Progenitor cell of endocrine pancreas (in vitro differentiated cells): ENCODE results near the gene ENO2. TPM values are rescaled to one million over a fixed set of nuclear protein-coding genes. Genes with fewer than 3 reads are reported as not detected.

Experiments
- DNase-seq: peaks from one replicate; pipeline ENCODE4 v3.0.0; 2021; ENCODE audit warnings: low spot score; ENCODE audit not compliant: unreplicated experiment
- H3K27ac Mint-ChIP-seq: 2 replicates; pipeline ENCODE4 v1.8.0; 2021; ENCODE audit warnings: mild to moderate bottlenecking, moderate library complexity, mixed read lengths
- H3K27me3 Mint-ChIP-seq: 2 replicates; pipeline ENCODE4 v1.8.0; 2021; ENCODE audit warnings: mixed read lengths
- H3K36me3 Mint-ChIP-seq: 2 replicates; pipeline ENCODE4 v1.8.0; 2022; ENCODE audit warnings: mixed read lengths; ENCODE audit not compliant: insufficient read depth
- H3K4me1 Mint-ChIP-seq: 2 replicates; pipeline ENCODE4 v1.8.0; 2021; ENCODE audit warnings: low read depth, mixed read lengths
- H3K4me3 Mint-ChIP-seq: 2 replicates; pipeline ENCODE4 v1.8.0; 2021; ENCODE audit warnings: low read depth, mild to moderate bottlenecking, moderate library complexity, mixed read lengths
- H3K9me3 Mint-ChIP-seq: 2 replicates; pipeline ENCODE4 v1.8.0; 2021; ENCODE audit warnings: low read depth, mixed read lengths
- CTCF ChIP-seq: fragments of 200-600 bp; sonication (generic); IDR thresholded peaks from one replicate; pipeline ENCODE4 v1.5.0; 2021; ENCODE audit warnings: antibody characterized with exemption, mild to moderate bottlenecking; ENCODE audit not compliant: unreplicated experiment
- total RNA-seq: library from RNA; stranded (reverse); gene quantifications from 2 replicates; pipeline ENCODE4 v1.2.1, GENCODE V29; 2021

ENO2 gene
- total RNA-seq, 1 donor from 2014 or later = 77.9 TPM

DNA sequence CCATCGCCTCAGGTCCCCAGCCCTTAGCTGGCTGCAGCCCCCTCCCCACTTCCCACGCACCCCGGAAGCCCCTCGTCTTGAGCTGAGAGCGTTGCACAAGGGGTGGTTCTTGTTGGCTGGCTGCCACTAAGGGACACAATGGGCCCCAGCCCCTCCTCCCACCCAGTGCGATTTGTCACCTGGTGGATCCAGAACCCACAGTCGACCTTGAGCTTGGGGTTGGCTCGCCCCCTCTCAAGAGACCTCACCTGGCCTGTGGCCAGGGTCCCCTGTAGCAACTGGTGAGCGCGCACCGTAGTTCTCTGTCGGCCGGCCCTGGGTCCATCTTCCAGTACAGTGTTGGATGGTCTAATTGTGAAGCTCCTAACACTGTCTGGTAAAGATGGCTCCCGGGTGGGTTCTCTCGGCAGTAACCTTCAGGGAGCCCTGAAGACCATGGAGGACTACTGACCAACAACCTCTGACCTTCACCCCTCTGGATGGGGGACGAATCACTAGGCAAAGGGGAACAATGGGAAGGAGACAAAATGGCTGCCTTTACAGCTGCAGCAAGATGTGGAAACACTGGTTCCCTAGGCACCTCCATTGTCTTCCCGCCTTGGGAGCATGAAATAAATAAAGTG, 49.5 kb downstream of the ENO2 start:
- DNase-seq = no peak
- H3K9me3 Mint-ChIP-seq = no peaks in the 10 kb centered on the region

GRCh38 chr12:6964605-6965025, 50.2 kb downstream of the ENO2 start:
- Mint-ChIP-seq H3K36me3 (peaks cover 22% of the 10 kb centered on the region), H3K4me1 (peaks cover 50% of the 10 kb centered on the region)

More for the DNA sequence above, 49.5 kb downstream of the ENO2 start:
- Mint-ChIP-seq H3K36me3 (peaks cover 22% of the 10 kb centered on the region), H3K4me1 (peaks cover 44% of the 10 kb centered on the region), H3K27me3 (no peaks in the 10 kb centered on the region), H3K4me3 (peak overlapping the region; percentile 97), H3K27ac (peak overlapping the region; percentile 99)
- no peak for TF ChIP-seq CTCF

GRCh38 chr12:6965026-6965661, 50.8 kb downstream of the ENO2 start:
- Mint-ChIP-seq H3K9me3 (no peaks in the 10 kb centered on the region), H3K27me3 (no peaks in the 10 kb centered on the region), H3K4me1 (peaks cover 53% of the 10 kb centered on the region), H3K36me3 (peaks cover 22% of the 10 kb centered on the region), H3K27ac (peak overlapping the region; percentile 99), H3K4me3 (peak overlapping the region; percentile 97)
- peak; percentile 96 for TF ChIP-seq CTCF
- peak; percentile 90 for DNase-seq

More at GRCh38 chr12:6964605-6965025, 50.2 kb downstream of the ENO2 start:
- TF ChIP-seq CTCF = no peak
- Mint-ChIP-seq H3K27ac (peak overlapping the region; percentile 99), H3K4me3 (peak overlapping the region; percentile 97), H3K9me3 (no peaks in the 10 kb centered on the region), H3K27me3 (no peaks in the 10 kb centered on the region)
- DNase-seq = no peak

GRCh38 chr12:6965714-6966113, 51.3 kb downstream of the ENO2 start:
- H3K4me3 Mint-ChIP-seq = peak overlapping the region; percentile 97
- no peak for TF ChIP-seq CTCF
- H3K27ac Mint-ChIP-seq = peak overlapping the region; percentile 99
- no peaks in the 10 kb centered on the region for H3K9me3 Mint-ChIP-seq
- peaks cover 53% of the 10 kb centered on the region for H3K4me1 Mint-ChIP-seq
- peaks cover 22% of the 10 kb centered on the region for H3K36me3 Mint-ChIP-seq
- no peak for DNase-seq
- no peaks in the 10 kb centered on the region for H3K27me3 Mint-ChIP-seq

- H3K9me3 Mint-ChIP-seq = no peaks in the 10 kb centered on the region
- H3K4me1 Mint-ChIP-seq = peaks cover 54% of the 10 kb centered on the region
- no peak for TF ChIP-seq CTCF
- no peak overlapping the region for H3K4me3 Mint-ChIP-seq
- H3K27me3 Mint-ChIP-seq = no peaks in the 10 kb centered on the region
- peaks cover 22% of the 10 kb centered on the region for H3K36me3 Mint-ChIP-seq
- DNase-seq = no peak
- peak overlapping the region; percentile 90 for H3K27ac Mint-ChIP-seq
Observed at GRCh38 chr12:6966351-6966750, 52.0 kb downstream of the ENO2 start.
